Fibroblast of lung (primary cell): ENCODE data around the gene SRGAP2B. TPM values are rescaled to one million over a fixed set of nuclear protein-coding genes. Genes with fewer than 3 reads are reported as not detected.
"Not testable (repeated sequence)": the region's sequence is repeated elsewhere in the genome, so short reads cannot be mapped to it uniquely, and the experiment has no call there.

Source experiments
- DNase-seq, 2 donors: peaks; one replicate each; pipeline versions ENCODE4 v3.0.0 to v3.0.0-alpha.2; 2010; ENCODE audit warnings: low read depth in 2 of 2
- H2AFZ ChIP-seq: 2 replicates; pipeline ENCODE4 v1.5.1; 2012; ENCODE audit warnings: low read length, control low read depth, inconsistent platforms
- H3K27ac ChIP-seq: 2 replicates; pipeline ENCODE4 v1.5.1; 2011; ENCODE audit warnings: low read length, control low read depth; ENCODE audit not compliant: insufficient read depth
- H3K27me3 ChIP-seq: 2 replicates; pipeline ENCODE4 v1.5.1; 2011; ENCODE audit warnings: mild to moderate bottlenecking, low read length; ENCODE audit not compliant: control insufficient read depth, insufficient read depth
- H3K36me3 ChIP-seq: 2 replicates; pipeline ENCODE4 v1.5.1; 2011; ENCODE audit warnings: low read length; ENCODE audit not compliant: control insufficient read depth, insufficient read depth
- H3K4me1 ChIP-seq: 2 replicates; pipeline ENCODE4 v1.5.1; 2011; ENCODE audit warnings: low read length; ENCODE audit not compliant: control insufficient read depth, insufficient read depth; ENCODE audit errors: extremely low read depth
- H3K4me2 ChIP-seq: 2 replicates; pipeline ENCODE4 v1.5.1; 2011; ENCODE audit warnings: low read length, control low read depth; ENCODE audit not compliant: insufficient read depth; ENCODE audit errors: extremely low read depth
- H3K4me3 ChIP-seq, 4 experiments: fragments of 200-600 bp in 1 of 4; sonication (generic) in 1 of 4; replicated peaks in 1 of 4; 2 replicates each; pipeline ENCODE4 v1.5.1; 2011 to 2016; ENCODE audit warnings: low read length in 4 of 4, low read depth in 3 of 4, mild to moderate bottlenecking in 3 of 4, control low read depth in 2 of 4, inconsistent platforms in 1 of 4, mixed read lengths in 1 of 4; ENCODE audit not compliant: insufficient read depth in 1 of 4; ENCODE audit errors: control extremely low read depth in 1 of 4
- H3K79me2 ChIP-seq: 2 replicates; pipeline ENCODE4 v1.5.1; 2012; ENCODE audit warnings: mild to moderate bottlenecking, low read length, inconsistent platforms; ENCODE audit not compliant: control insufficient read depth, insufficient read depth
- H3K9ac ChIP-seq: 2 replicates; pipeline ENCODE4 v1.5.1; 2011; ENCODE audit warnings: mild to moderate bottlenecking, low read length, control low read depth; ENCODE audit not compliant: insufficient read depth
- H3K9me3 ChIP-seq: 2 replicates; pipeline ENCODE4 v1.5.1; 2012; ENCODE audit warnings: low read depth, low read length; ENCODE audit not compliant: control insufficient read depth, insufficient read depth
- H4K20me1 ChIP-seq: 2 replicates; pipeline ENCODE4 v1.5.1; 2011; ENCODE audit warnings: low read length; ENCODE audit not compliant: control insufficient read depth, insufficient read depth; ENCODE audit errors: extremely low read depth
- polyA plus RNA-seq, 2 donors: library from polyadenylated mRNA; depleted of rRNA in 1 of 2; stranded (reverse) in 1 of 2; unstranded in 1 of 2; fragments of >200 nt; gene quantifications; 2 replicates each; pipeline ENCODE4 v1.2.1, GENCODE V29; 2011 to 2012; ENCODE audit warnings: missing spikeins in 1 of 2
- total RNA-seq: library from RNA; depleted of rRNA; stranded (reverse); fragments of >200 nt; gene quantifications from 2 replicates; pipeline ENCODE4 v1.2.1, GENCODE V29; 2014

The SRGAP2B gene
- total and polyA plus RNA-seq, 2 donors (not counting 1 experiment from before 2014, with no cell fraction given): 24.8 to 32.7 TPM

- not testable (repeated sequence) for H3K9me3 ChIP-seq, H3K4me1 ChIP-seq, H3K36me3 ChIP-seq
Measured at GRCh38 chr1:144960929-144961488, 134.1 kb downstream of the SRGAP2B start.

GRCh38 chr1:144948390-144948789 is 146.7 kb downstream of the SRGAP2B start:
- H3K4me1 ChIP-seq, H3K27ac ChIP-seq, H3K27me3 ChIP-seq, H3K9me3 ChIP-seq, H3K4me2 ChIP-seq, H4K20me1 ChIP-seq, H3K36me3 ChIP-seq, H2AFZ ChIP-seq, H3K79me2 ChIP-seq, H3K9ac ChIP-seq, H3K4me3 ChIP-seq, DNase-seq: not testable (repeated sequence)

More at GRCh38 chr1:144960929-144961488, 134.1 kb downstream of the SRGAP2B start:
- not testable (repeated sequence) for H3K27me3 ChIP-seq, H4K20me1 ChIP-seq, H3K27ac ChIP-seq, DNase-seq, H3K79me2 ChIP-seq, H3K9ac ChIP-seq, H2AFZ ChIP-seq, H3K4me2 ChIP-seq, H3K4me3 ChIP-seq

GRCh38 chr1:144947495-144947894 is 147.6 kb downstream of the SRGAP2B start:
- H3K36me3 ChIP-seq, H3K4me1 ChIP-seq, H3K4me3 ChIP-seq, H3K9ac ChIP-seq, H3K9me3 ChIP-seq, H4K20me1 ChIP-seq, H3K27me3 ChIP-seq, H3K79me2 ChIP-seq, H3K27ac ChIP-seq, DNase-seq, H3K4me2 ChIP-seq, H2AFZ ChIP-seq: not testable (repeated sequence)

GRCh38 chr1:144946525-144947480 is 148.3 kb downstream of the SRGAP2B start:
- DNase-seq, H3K4me1 ChIP-seq, H3K27ac ChIP-seq, H2AFZ ChIP-seq, H3K79me2 ChIP-seq, H3K9ac ChIP-seq, H3K4me3 ChIP-seq, H3K9me3 ChIP-seq, H4K20me1 ChIP-seq, H3K4me2 ChIP-seq, H3K36me3 ChIP-seq, H3K27me3 ChIP-seq: not testable (repeated sequence)

GRCh38 chr1:144941710-144942109 is 153.4 kb downstream of the SRGAP2B start:
- not testable (repeated sequence) for H3K4me1 ChIP-seq, H3K27me3 ChIP-seq, H3K36me3 ChIP-seq, DNase-seq, H3K79me2 ChIP-seq, H3K9ac ChIP-seq, H3K4me3 ChIP-seq, H4K20me1 ChIP-seq, H3K27ac ChIP-seq, H2AFZ ChIP-seq, H3K4me2 ChIP-seq, H3K9me3 ChIP-seq

- not testable (repeated sequence) for H3K4me3 ChIP-seq, H3K79me2 ChIP-seq, H4K20me1 ChIP-seq, H3K4me2 ChIP-seq, DNase-seq, H3K9me3 ChIP-seq, H3K4me1 ChIP-seq, H3K27me3 ChIP-seq, H2AFZ ChIP-seq, H3K9ac ChIP-seq, H3K27ac ChIP-seq, H3K36me3 ChIP-seq
Measured at GRCh38 chr1:144940054-144940453, 155.1 kb downstream of the SRGAP2B start.
